ENCODE results near the gene LTV1. TPM values are rescaled to one million over a fixed set of nuclear protein-coding genes. Genes with fewer than 3 reads are reported as not detected.

The LTV1 gene
- total and polyA plus RNA-seq, 2 of the 8 experiments (the other 6 are each of a cell fraction or from before 2014, with no cell fraction given): 8.0 to 46.9 TPM

- TF ChIP-seq HDAC6 (IDR thresholded peaks at IDR 0.05; ENCODE audit: low read depth, low read length) (no peak), CBX8 (IDR thresholded peaks at IDR 0.05; ENCODE audit: borderline replicate concordance, low read depth, low read length) (no peak), CTBP2 (IDR thresholded peaks at IDR 0.05; ENCODE audit: borderline replicate concordance, insufficient read depth, insufficient read length, low read length) (no peak)
Measured at GRCh38 chr6:143901885-143902750, 59.0 kb downstream of the LTV1 start (continued).

Data from H1 (cell line).